ENCODE results near the gene GPNMB. TPM values are rescaled to one million over a fixed set of nuclear protein-coding genes. Genes with fewer than 3 reads are reported as not detected.

GPNMB gene
- total and polyA plus RNA-seq, 11 donors = 97.5 to 561 (median 228) TPM

GRCh38 chr7:23226844-23227450 is 19.6 kb upstream of the GPNMB start:
- intact Hi-C loops (cut with DNase I) = no loop called here
- H3K4me1 ChIP-seq = no peaks in the 10 kb centered on the region
- peaks cover 0 to 7% (median 0%) of the 10 kb centered on the region in 12 donors for H3K9me3 ChIP-seq
- no peaks in the 10 kb centered on the region for H3K27me3 ChIP-seq
- H3K36me3 ChIP-seq = no peaks in the 10 kb centered on the region
- ATAC-seq = no peak
- WGBS, 4 donors = 55 to 62% (median 61%) methylated on average over 4 of the region's 4 CpGs
- no peak overlapping the region for H3K27ac ChIP-seq
- H3K4me3 ChIP-seq = no peak overlapping the region
- no peak for DNase-seq
- TF ChIP-seq CTCF (IDR thresholded peaks at IDR 0.05) (no peak), POLR2A (IDR thresholded peaks at IDR 0.05) (no peak)

- Histone ChIP-seq H3K36me3 (no peaks in the 10 kb centered on the region), H3K4me1 (no peaks in the 10 kb centered on the region), H3K27ac (no peak overlapping the region), H3K9me3 (peaks cover 0 to 7% (median 0%) of the 10 kb centered on the region in 12 donors), H3K4me3 (no peak overlapping the region), H3K27me3 (no peaks in the 10 kb centered on the region)
- 94 to 97% (median 94%) methylated on average over 2 of the region's 2 CpGs for WGBS, 4 donors
- intact Hi-C loops (cut with DNase I) = no loop called here
- TF ChIP-seq CTCF (IDR thresholded peaks at IDR 0.05) = no peak
- TF ChIP-seq POLR2A (IDR thresholded peaks at IDR 0.05) = no peak
- ATAC-seq (no peak), DNase-seq (no peak)
Observed at GRCh38 chr7:23228412-23228811, 18.2 kb upstream of the GPNMB start.

- Histone ChIP-seq H3K4me1 (peaks cover 0 to 2% (median 0%) of the 10 kb centered on the region in 12 donors), H3K27ac (no peak overlapping the region), H3K36me3 (no peaks in the 10 kb centered on the region), H3K4me3 (no peak overlapping the region), H3K9me3 (peaks cover 0 to 7% (median 0%) of the 10 kb centered on the region in 12 donors), H3K27me3 (no peaks in the 10 kb centered on the region)
- no peak for ATAC-seq
- no peak for DNase-seq
- WGBS, 4 donors = 68 to 74% (median 74%) methylated on average over 6 of the region's 6 CpGs
- intact Hi-C loops (cut with DNase I) = no loop called here
- TF ChIP-seq CTCF (IDR thresholded peaks at IDR 0.05) (no peak), POLR2A (IDR thresholded peaks at IDR 0.05) (no peak)
Observed at GRCh38 chr7:23230641-23231101, 15.9 kb upstream of the GPNMB start.

GRCh38 chr7:23232966-23233365 is 13.6 kb upstream of the GPNMB start:
- H3K36me3 ChIP-seq = no peaks in the 10 kb centered on the region
- TF ChIP-seq POLR2A (IDR thresholded peaks at IDR 0.05) = no peak
- no peak for TF ChIP-seq CTCF (IDR thresholded peaks at IDR 0.05)
- ATAC-seq (no peak), DNase-seq (no peak)
- H3K27me3 ChIP-seq = no peaks in the 10 kb centered on the region
- peaks cover 0 to 2% (median 0%) of the 10 kb centered on the region in 12 donors for H3K4me1 ChIP-seq
- intact Hi-C loops (cut with DNase I) = no loop called here
- H3K27ac ChIP-seq = no peak overlapping the region
- peaks cover 0 to 7% (median 0%) of the 10 kb centered on the region in 12 donors for H3K9me3 ChIP-seq
- no peak overlapping the region for H3K4me3 ChIP-seq
- WGBS, 4 donors = 78 to 84% (median 81%) methylated on average over 3 of the region's 3 CpGs

Data from heart left ventricle (tissue), 16 donors.